ENCODE results near the gene RAP1A.

The RAP1A gene

GRCh38 chr1:111664652-111665051 is 45.1 kb downstream of the RAP1A start:
- Histone ChIP-seq H3K9me3 (replicated peaks; ENCODE audit: insufficient read depth, low read length) (no peaks in the 10 kb centered on the region), H4K20me1 (ENCODE audit: insufficient read depth, low read length) (no peaks in the 10 kb centered on the region), H3K4me3 (ENCODE audit: low read length) (no peak overlapping the region), H3K27me3 (replicated peaks; ENCODE audit: insufficient read depth, low read length) (no peaks in the 10 kb centered on the region), H3K4me2 (ENCODE audit: low read depth, low read length) (no peak overlapping the region), H3K36me3 (replicated peaks; ENCODE audit: insufficient read depth, low read length) (no peaks in the 10 kb centered on the region), H3K79me2 (ENCODE audit: low read length) (peaks cover 62% of the 10 kb centered on the region), H3K4me1 (ENCODE audit: low read length) (peaks cover 26% of the 10 kb centered on the region; the same call in 1 of the 2 replicates), H3F3A (ENCODE audit: insufficient read depth, low read length) (no peaks in the 10 kb centered on the region), H3K9ac (ENCODE audit: low read length) (no peak overlapping the region), H3K9me2 (replicated peaks; ENCODE audit: insufficient read depth, low read length) (no peaks in the 10 kb centered on the region), H2AFZ (ENCODE audit: low read length) (no peak overlapping the region), H3K27ac (ENCODE audit: low read length) (no peak overlapping the region)
- no peak for DNase-seq
- TF ChIP-seq CTCF (IDR thresholded peaks at IDR 0.05; ENCODE audit: low read length), result no peak
- TF ChIP-seq EZH2 (optimal IDR thresholded peaks at IDR 0.05; ENCODE audit: low read depth, low read length), result no peak
- no peak for TF ChIP-seq EZH2phosphoT487 (IDR thresholded peaks at IDR 0.05; ENCODE audit: low read length)

GRCh38 chr1:111665497-111665896 is 45.9 kb downstream of the RAP1A start:
- Histone ChIP-seq H3F3A (ENCODE audit: insufficient read depth, low read length) (no peaks in the 10 kb centered on the region), H3K79me2 (ENCODE audit: low read length) (peaks cover 56% of the 10 kb centered on the region), H4K20me1 (ENCODE audit: insufficient read depth, low read length) (no peaks in the 10 kb centered on the region), H2AFZ (ENCODE audit: low read length) (no peak overlapping the region), H3K4me1 (ENCODE audit: low read length) (peaks cover 25% of the 10 kb centered on the region; the same call in 1 of the 2 replicates), H3K9ac (ENCODE audit: low read length) (no peak overlapping the region), H3K4me2 (ENCODE audit: low read depth, low read length) (no peak overlapping the region), H3K36me3 (replicated peaks; ENCODE audit: insufficient read depth, low read length) (no peaks in the 10 kb centered on the region), H3K27me3 (replicated peaks; ENCODE audit: insufficient read depth, low read length) (no peaks in the 10 kb centered on the region), H3K27ac (ENCODE audit: low read length) (no peak overlapping the region), H3K9me2 (replicated peaks; ENCODE audit: insufficient read depth, low read length) (no peaks in the 10 kb centered on the region), H3K4me3 (ENCODE audit: low read length) (no peak overlapping the region), H3K9me3 (replicated peaks; ENCODE audit: insufficient read depth, low read length) (no peaks in the 10 kb centered on the region)
- TF ChIP-seq CTCF (IDR thresholded peaks at IDR 0.05; ENCODE audit: low read length), result no peak
- TF ChIP-seq EZH2phosphoT487 (IDR thresholded peaks at IDR 0.05; ENCODE audit: low read length), result no peak
- no peak for TF ChIP-seq EZH2 (optimal IDR thresholded peaks at IDR 0.05; ENCODE audit: low read depth, low read length)
- no peak for DNase-seq

- Histone ChIP-seq H3F3A (ENCODE audit: insufficient read depth, low read length) (no peaks in the 10 kb centered on the region), H3K79me2 (ENCODE audit: low read length) (peaks cover 62% of the 10 kb centered on the region), H3K9me3 (replicated peaks; ENCODE audit: insufficient read depth, low read length) (no peaks in the 10 kb centered on the region), H2AFZ (ENCODE audit: low read length) (no peak overlapping the region), H3K27me3 (replicated peaks; ENCODE audit: insufficient read depth, low read length) (no peaks in the 10 kb centered on the region), H3K4me3 (ENCODE audit: low read length) (no peak overlapping the region), H4K20me1 (ENCODE audit: insufficient read depth, low read length) (no peaks in the 10 kb centered on the region), H3K27ac (ENCODE audit: low read length) (no peak overlapping the region), H3K9ac (ENCODE audit: low read length) (no peak overlapping the region), H3K4me1 (ENCODE audit: low read length) (peaks cover 25% of the 10 kb centered on the region; the same call in 1 of the 2 replicates), H3K36me3 (replicated peaks; ENCODE audit: insufficient read depth, low read length) (no peaks in the 10 kb centered on the region), H3K4me2 (ENCODE audit: low read depth, low read length) (no peak overlapping the region), H3K9me2 (replicated peaks; ENCODE audit: insufficient read depth, low read length) (no peaks in the 10 kb centered on the region)
- DNase-seq, result no peak
- no peak for TF ChIP-seq EZH2phosphoT487 (IDR thresholded peaks at IDR 0.05; ENCODE audit: low read length)
- no peak for TF ChIP-seq EZH2 (optimal IDR thresholded peaks at IDR 0.05; ENCODE audit: low read depth, low read length)
- no peak for TF ChIP-seq CTCF (IDR thresholded peaks at IDR 0.05; ENCODE audit: low read length)
Measured at GRCh38 chr1:111666828-111667227, 47.2 kb downstream of the RAP1A start.
